Activated CD4-positive, CD25-positive, alpha-beta regulatory T cell treated with anti-CD3 and anti-CD28 coated beads, Interleukin-2, amount 50 U/mL, for 72 hours (primary cell): ENCODE data around the gene MIEN1.

Experiments used
- DNase-seq: peaks from one replicate; pipeline ENCODE4 v3.0.0; 2021

MIEN1 gene

GRCh38 chr17:39696731-39697130 lies 33.6 kb downstream of the MIEN1 start:
- DNase-seq: no peak

GRCh38 chr17:39695089-39695474 lies 35.2 kb downstream of the MIEN1 start:
- DNase-seq: no peak

- no peak for DNase-seq
Measured at GRCh38 chr17:39694593-39694992, 35.7 kb downstream of the MIEN1 start.

GRCh38 chr17:39688945-39689344 lies 41.4 kb downstream of the MIEN1 start:
- DNase-seq: no peak

GRCh38 chr17:39688475-39688835 lies 41.9 kb downstream of the MIEN1 start:
- DNase-seq: no peak

- peak; percentile 83 for DNase-seq
Measured at GRCh38 chr17:39687546-39688474, 42.5 kb downstream of the MIEN1 start, which contains the start of gene PGAP3. PGAP3 (minus strand) TSS chr17:39688057; CDS start chr17:39688014, 43 bp downstream.

GRCh38 chr17:39687101-39687545 lies 43.2 kb downstream of the MIEN1 start:
- DNase-seq: no peak

GRCh38 chr17:39684369-39685192 lies 45.8 kb downstream of the MIEN1 start:
- DNase-seq: no peak

- DNase-seq: no peak
Measured at GRCh38 chr17:39683295-39683939, 46.9 kb downstream of the MIEN1 start.

GRCh38 chr17:39679521-39680192 lies 50.7 kb downstream of the MIEN1 start:
- no peak for DNase-seq
